HepG2 (cell line): ENCODE results near the gene ITIH2. TPM values are rescaled to one million over a fixed set of nuclear protein-coding genes. Genes with fewer than 3 reads are reported as not detected.
A peak's percentile ranks its signal among the peaks of the same experiment; 100 is the strongest.

Source experiments
- ATAD3A ChIP-seq: sonication (generic); formaldehyde crosslinking; IDR thresholded peaks from 2 replicates; pipeline ENCODE4 v1.4.0; 2020; ENCODE audit warnings: missing genetic modification reagents
- ATF2 ChIP-seq: sonication (generic); formaldehyde crosslinking; IDR thresholded peaks from 2 replicates; pipeline ENCODE4 v1.4.0; 2020; ENCODE audit warnings: missing genetic modification reagents
- DBP ChIP-seq: sonication (generic); formaldehyde crosslinking; IDR thresholded peaks from 2 replicates; pipeline ENCODE4 v1.4.0; 2020; ENCODE audit warnings: missing genetic modification reagents; ENCODE audit errors: not compliant biosample characterization
- FOXK1 ChIP-seq: sonication (generic); formaldehyde crosslinking; IDR thresholded peaks from 2 replicates; pipeline ENCODE4 v1.4.0; 2020; ENCODE audit warnings: low read depth, missing genetic modification reagents, borderline replicate concordance
- FOXK2 ChIP-seq: fragments of 450-650 bp; IDR thresholded peaks from 2 replicates; pipeline ENCODE4 v1.6.1; 2016
- HHEX ChIP-seq: IDR thresholded peaks from 2 replicates; pipeline ENCODE4 v1.6.1; 2016; ENCODE audit warnings: control low read depth
- MED1 ChIP-seq: sonication (generic); formaldehyde crosslinking; IDR thresholded peaks from 2 replicates; pipeline ENCODE4 v1.4.0; 2020; ENCODE audit warnings: missing genetic modification reagents
- PPARG ChIP-seq: conservative IDR thresholded peaks from 2 replicates; pipeline ENCODE4 v1.6.1; 2016; ENCODE audit warnings: missing biosample characterization, missing genetic modification reagents
- TEAD3 ChIP-seq: optimal IDR thresholded peaks from 2 replicates; pipeline ENCODE3; 2016; ENCODE audit warnings: borderline replicate concordance
- ZBTB10 ChIP-seq: sonication (generic); formaldehyde crosslinking; IDR thresholded peaks from 2 replicates; pipeline ENCODE4 v1.4.0; 2020; ENCODE audit warnings: missing genetic modification reagents, borderline replicate concordance
- ZBTB43 ChIP-seq: sonication (generic); formaldehyde crosslinking; conservative IDR thresholded peaks from 2 replicates; pipeline ENCODE4 v1.4.0; 2020; ENCODE audit warnings: missing genetic modification reagents
- ZNF281 ChIP-seq: sonication (generic); formaldehyde crosslinking; IDR thresholded peaks from 2 replicates; pipeline ENCODE4 v1.4.0; 2020; ENCODE audit warnings: missing genetic modification reagents, borderline replicate concordance
- ZNF431 ChIP-seq: sonication (generic); formaldehyde crosslinking; IDR thresholded peaks from 2 replicates; pipeline ENCODE4 v1.9.0; 2022; ENCODE audit warnings: missing genetic modification reagents, low read depth, mild to moderate bottlenecking, borderline replicate concordance
- ZNF543 ChIP-seq: sonication (generic); formaldehyde crosslinking; IDR thresholded peaks from 2 replicates; pipeline ENCODE4 v1.4.0; 2020; ENCODE audit warnings: mild to moderate bottlenecking, missing genetic modification reagents
- ZNF562 ChIP-seq: sonication (generic); formaldehyde crosslinking; IDR thresholded peaks from 2 replicates; pipeline ENCODE4 v1.8.0; 2022; ENCODE audit warnings: missing genetic modification reagents, borderline replicate concordance
- ZNF614 ChIP-seq: IDR thresholded peaks from 2 replicates; pipeline ENCODE4 v1.6.1; 2018; ENCODE audit warnings: missing biosample characterization, missing genetic modification reagents, inconsistent platforms, borderline replicate concordance
- ZNF670 ChIP-seq: sonication (generic); formaldehyde crosslinking; IDR thresholded peaks from 2 replicates; pipeline ENCODE4 v1.8.0; 2022; ENCODE audit warnings: mild to moderate bottlenecking, missing genetic modification reagents, borderline replicate concordance
- ZNF775 ChIP-seq: sonication (generic); formaldehyde crosslinking; IDR thresholded peaks from 2 replicates; pipeline ENCODE4 v1.4.0; 2020; ENCODE audit warnings: missing genetic modification reagents, mild to moderate bottlenecking, moderate library complexity, borderline replicate concordance
- polyA plus RNA-seq, 8 experiments: library from polyadenylated mRNA; depleted of rRNA in 3 of 8; stranded (reverse) in 7 of 8; unstranded in 1 of 8; fragments of >200 nt; fragmentation: Illumina TruSeq in 4 of 8; extraction: Trizol in 4 of 8; gene quantifications; 2 replicates each; pipeline versions ENCODE4 v1.2.1 to v1.2.3, GENCODE V29; 2011 to 2016; ENCODE audit warnings: low read depth in 4 of 8, missing spikeins in 1 of 8, mixed read lengths in 1 of 8; ENCODE audit not compliant: insufficient read depth in 1 of 8
- total RNA-seq, 5 experiments: library from RNA; depleted of rRNA; stranded (reverse); fragments of >200 nt; fragmentation: Illumina TruSeq; extraction: Trizol; gene quantifications; 2 replicates each; pipeline ENCODE4 v1.2.3, GENCODE V29; 2016; ENCODE audit warnings: low read depth in 1 of 5

Gene ITIH2
- total and polyA plus RNA-seq, 2 of the 13 experiments (the other 11 are each of a cell fraction or from before 2014, with no cell fraction given) = 1,197 to 1,427 TPM

- TF ChIP-seq DBP (CRISPR knock-in tag) = no peak
- no peak for TF ChIP-seq ZBTB10
- TF ChIP-seq ZNF562 (CRISPR knock-in tag) = no peak
- no peak for TF ChIP-seq ATAD3A (CRISPR knock-in tag)
- TF ChIP-seq ZNF614 (CRISPR knock-in tag) = 0 out of 2 replicates have a peak, but pooled peaks have one; percentile 53
- TF ChIP-seq FOXK2 = 0 out of 2 replicates have a peak, but pooled peaks have one; percentile 32
- TF ChIP-seq ZNF543 (CRISPR knock-in tag) = peak; percentile 84; the same call in 1 of the 2 replicates
- peak; percentile 91 for TF ChIP-seq ATF2 (CRISPR knock-in tag)
- TF ChIP-seq ZNF281 (CRISPR knock-in tag) = peak; percentile 70; the same call in 1 of the 2 replicates
- peak; percentile 96 for TF ChIP-seq HHEX (CRISPR knock-in tag)
- TF ChIP-seq PPARG (CRISPR knock-in tag) = peak; percentile 87
- peak; percentile 74; the same call in 1 of the 2 replicates for TF ChIP-seq FOXK1
- TF ChIP-seq MED1 (CRISPR knock-in tag) = peak; percentile 77
- TF ChIP-seq ZNF670 (CRISPR knock-in tag) = no peak
- peak; percentile 70; the same call in 1 of the 2 replicates for TF ChIP-seq ZBTB43 (CRISPR knock-in tag)
- TF ChIP-seq ZNF431 (CRISPR knock-in tag) = no peak
- TF ChIP-seq TEAD3 (CRISPR knock-in tag) = peak; percentile 93
- TF ChIP-seq ZNF775 (CRISPR knock-in tag) = 0 out of 2 replicates have a peak, but pooled peaks have one; percentile 75
Observed at GRCh38 chr10:7686351-7687171, 16.6 kb upstream of the ITIH2 start (continued).
